ENCODE data around the gene ARHGEF28. TPM values are rescaled to one million over a fixed set of nuclear protein-coding genes. Genes with fewer than 3 reads are reported as not detected.

The ARHGEF28 gene
- total RNA-seq, 1 donor from 2014 or later, result 0.93 TPM

GRCh38 chr5:73805449-73805848, 179.5 kb downstream of the ARHGEF28 start:
- Mint-ChIP-seq H3K4me1 (no peaks in the 10 kb centered on the region), H3K27ac (ENCODE audit: unreplicated experiment) (no peak overlapping the region), H3K36me3 (ENCODE audit: low read depth) (no peaks in the 10 kb centered on the region), H3K9me3 (no peaks in the 10 kb centered on the region), H3K27me3 (ENCODE audit: low read depth) (peaks cover 7% of the 10 kb centered on the region), H3K4me3 (no peak overlapping the region)
- no peak for DNase-seq (ENCODE audit: low read depth, low spot score)
- no peak for TF ChIP-seq CTCF (conservative IDR thresholded peaks at IDR 0.05)

GRCh38 chr5:73808911-73809310, 182.9 kb downstream of the ARHGEF28 start:
- no peak overlapping the region for H3K4me3 Mint-ChIP-seq

GRCh38 chr5:73810429-73810828, 184.4 kb downstream of the ARHGEF28 start:
- DNase-seq (ENCODE audit: low read depth, low spot score), result no peak
- Mint-ChIP-seq H3K36me3 (ENCODE audit: low read depth) (no peaks in the 10 kb centered on the region), H3K9me3 (no peaks in the 10 kb centered on the region), H3K4me1 (peaks cover 11% of the 10 kb centered on the region), H3K4me3 (no peak overlapping the region), H3K27ac (ENCODE audit: unreplicated experiment) (no peak overlapping the region), H3K27me3 (ENCODE audit: low read depth) (peaks cover 3% of the 10 kb centered on the region)
- no peak for TF ChIP-seq CTCF (conservative IDR thresholded peaks at IDR 0.05)

More at GRCh38 chr5:73808911-73809310, 182.9 kb downstream of the ARHGEF28 start:
- Mint-ChIP-seq H3K9me3 (no peaks in the 10 kb centered on the region), H3K27me3 (ENCODE audit: low read depth) (peaks cover 7% of the 10 kb centered on the region), H3K27ac (ENCODE audit: unreplicated experiment) (no peak overlapping the region), H3K36me3 (ENCODE audit: low read depth) (no peaks in the 10 kb centered on the region), H3K4me1 (peaks cover 6% of the 10 kb centered on the region)
- DNase-seq (ENCODE audit: low read depth, low spot score), result no peak
- TF ChIP-seq CTCF (conservative IDR thresholded peaks at IDR 0.05), result no peak

- Mint-ChIP-seq H3K27ac (ENCODE audit: unreplicated experiment) (no peak overlapping the region), H3K27me3 (ENCODE audit: low read depth) (peaks cover 2% of the 10 kb centered on the region), H3K4me1 (peaks cover 11% of the 10 kb centered on the region), H3K9me3 (no peaks in the 10 kb centered on the region), H3K36me3 (ENCODE audit: low read depth) (no peaks in the 10 kb centered on the region), H3K4me3 (no peak overlapping the region)
- no peak for TF ChIP-seq CTCF (conservative IDR thresholded peaks at IDR 0.05)
- no peak for DNase-seq (ENCODE audit: low read depth, low spot score)
Observed at GRCh38 chr5:73812457-73812856, 186.5 kb downstream of the ARHGEF28 start.

GRCh38 chr5:73812962-73813588, 187.1 kb downstream of the ARHGEF28 start:
- no peaks in the 10 kb centered on the region for H3K9me3 Mint-ChIP-seq
- H3K4me3 Mint-ChIP-seq, result no peak overlapping the region
- H3K4me1 Mint-ChIP-seq, result peaks cover 11% of the 10 kb centered on the region
- no peaks in the 10 kb centered on the region for H3K36me3 Mint-ChIP-seq (ENCODE audit: low read depth)
- peaks cover 2% of the 10 kb centered on the region for H3K27me3 Mint-ChIP-seq (ENCODE audit: low read depth)
- peak overlapping the region; percentile 2 for H3K27ac Mint-ChIP-seq (ENCODE audit: unreplicated experiment)
- DNase-seq (ENCODE audit: low read depth, low spot score), result no peak
- TF ChIP-seq CTCF (conservative IDR thresholded peaks at IDR 0.05), result no peak

Data from neural crest cell (in vitro differentiated cells).